ENCODE measurements around the gene PDE3B.
"Not testable (repeated sequence)": the region's sequence is repeated elsewhere in the genome, so short reads cannot be mapped to it uniquely, and the experiment has no call there.

Gene PDE3B

GRCh38 chr11:14741195-14741594 is 97.6 kb downstream of the PDE3B start:
- no peak overlapping the region for H3K4me3 ChIP-seq (ENCODE audit: low read depth, low read length)
- no peaks in the 10 kb centered on the region for H3K9me3 ChIP-seq (ENCODE audit: control insufficient read depth, low read length)
- TF ChIP-seq, protein P1, sequence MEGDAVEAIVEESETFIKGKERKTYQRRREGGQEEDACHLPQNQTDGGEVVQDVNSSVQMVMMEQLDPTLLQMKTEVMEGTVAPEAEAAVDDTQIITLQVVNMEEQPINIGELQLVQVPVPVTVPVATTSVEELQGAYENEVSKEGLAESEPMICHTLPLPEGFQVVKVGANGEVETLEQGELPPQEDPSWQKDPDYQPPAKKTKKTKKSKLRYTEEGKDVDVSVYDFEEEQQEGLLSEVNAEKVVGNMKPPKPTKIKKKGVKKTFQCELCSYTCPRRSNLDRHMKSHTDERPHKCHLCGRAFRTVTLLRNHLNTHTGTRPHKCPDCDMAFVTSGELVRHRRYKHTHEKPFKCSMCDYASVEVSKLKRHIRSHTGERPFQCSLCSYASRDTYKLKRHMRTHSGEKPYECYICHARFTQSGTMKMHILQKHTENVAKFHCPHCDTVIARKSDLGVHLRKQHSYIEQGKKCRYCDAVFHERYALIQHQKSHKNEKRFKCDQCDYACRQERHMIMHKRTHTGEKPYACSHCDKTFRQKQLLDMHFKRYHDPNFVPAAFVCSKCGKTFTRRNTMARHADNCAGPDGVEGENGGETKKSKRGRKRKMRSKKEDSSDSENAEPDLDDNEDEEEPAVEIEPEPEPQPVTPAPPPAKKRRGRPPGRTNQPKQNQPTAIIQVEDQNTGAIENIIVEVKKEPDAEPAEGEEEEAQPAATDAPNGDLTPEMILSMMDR (IDR thresholded peaks at IDR 0.05) = no peak
- no peaks in the 10 kb centered on the region for H3K4me1 ChIP-seq
- no peak overlapping the region for H3K9ac ChIP-seq
- no peak overlapping the region for H2AFZ ChIP-seq
- H3K27ac ChIP-seq = no peak overlapping the region
- no peaks in the 10 kb centered on the region for H3K27me3 ChIP-seq (ENCODE audit: control insufficient read depth, insufficient read depth, low read length)
- H3K36me3 ChIP-seq (ENCODE audit: control insufficient read depth, insufficient read depth, low read length) = no peaks in the 10 kb centered on the region
- H3K79me2 ChIP-seq = no peaks in the 10 kb centered on the region
- H3K4me2 ChIP-seq (ENCODE audit: low read length) = no peak overlapping the region

GRCh38 chr11:14742849-14743559 is 99.4 kb downstream of the PDE3B start:
- H3K27ac ChIP-seq = no peak overlapping the region
- no peaks in the 10 kb centered on the region for H3K79me2 ChIP-seq
- no peak overlapping the region for H2AFZ ChIP-seq
- no peaks in the 10 kb centered on the region for H3K36me3 ChIP-seq (ENCODE audit: control insufficient read depth, insufficient read depth, low read length)
- no peaks in the 10 kb centered on the region for H3K27me3 ChIP-seq (ENCODE audit: control insufficient read depth, insufficient read depth, low read length)
- H3K4me1 ChIP-seq = no peaks in the 10 kb centered on the region
- no peak overlapping the region for H3K4me3 ChIP-seq (ENCODE audit: low read depth, low read length)
- TF ChIP-seq, protein P1 (IDR thresholded peaks at IDR 0.05) = no peak
- no peak overlapping the region for H3K9ac ChIP-seq
- no peak overlapping the region for H3K4me2 ChIP-seq (ENCODE audit: low read length)
- no peaks in the 10 kb centered on the region for H3K9me3 ChIP-seq (ENCODE audit: control insufficient read depth, low read length)

GRCh38 chr11:14743667-14744066 is 100.1 kb downstream of the PDE3B start:
- not testable (repeated sequence) for H3K27ac ChIP-seq; H3K27me3 ChIP-seq (ENCODE audit: control insufficient read depth, insufficient read depth, low read length); H3K79me2 ChIP-seq; H3K4me1 ChIP-seq; H3K9me3 ChIP-seq (ENCODE audit: control insufficient read depth, low read length); H3K9ac ChIP-seq; H3K4me3 ChIP-seq (ENCODE audit: low read depth, low read length); H2AFZ ChIP-seq; H3K4me2 ChIP-seq (ENCODE audit: low read length); H3K36me3 ChIP-seq (ENCODE audit: control insufficient read depth, insufficient read depth, low read length)

DNA sequence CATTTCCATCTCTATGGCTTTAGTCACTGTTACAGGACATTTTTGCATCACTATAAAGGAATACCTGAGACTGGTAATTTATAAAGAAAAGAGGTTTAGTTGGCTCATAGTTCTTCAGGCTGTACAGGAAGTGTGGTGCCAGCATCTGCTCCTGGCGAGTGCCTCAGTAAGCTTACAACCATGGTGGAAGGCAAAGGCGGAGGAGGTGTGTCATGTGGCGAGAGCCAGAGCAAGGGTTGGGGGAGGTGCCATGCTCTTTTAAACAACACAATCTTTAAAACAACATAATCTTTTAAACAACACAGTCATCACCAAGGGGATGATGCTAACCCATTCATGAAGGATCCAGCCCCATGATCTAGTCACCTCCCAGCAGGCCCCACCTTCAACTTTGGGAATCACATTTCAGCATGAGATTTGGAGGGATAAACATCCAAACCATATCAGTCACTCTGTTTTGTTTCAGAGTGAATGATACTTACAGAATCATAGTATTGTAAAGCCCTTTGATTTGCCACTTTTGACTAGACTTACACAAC is 103.3 kb downstream of the PDE3B start:
- Histone ChIP-seq H3K4me3 (ENCODE audit: low read depth, low read length) (no peak overlapping the region), H3K27ac (no peak overlapping the region), H3K36me3 (ENCODE audit: control insufficient read depth, insufficient read depth, low read length) (no peaks in the 10 kb centered on the region), H3K9me3 (ENCODE audit: control insufficient read depth, low read length) (no peaks in the 10 kb centered on the region), H3K79me2 (no peaks in the 10 kb centered on the region), H3K4me1 (no peaks in the 10 kb centered on the region), H3K4me2 (ENCODE audit: low read length) (no peak overlapping the region), H2AFZ (no peak overlapping the region), H3K9ac (no peak overlapping the region), H3K27me3 (ENCODE audit: control insufficient read depth, insufficient read depth, low read length) (no peaks in the 10 kb centered on the region)
- TF ChIP-seq, protein P1 (IDR thresholded peaks at IDR 0.05) = no peak

- Histone ChIP-seq H3K27ac (no peak overlapping the region), H2AFZ (no peak overlapping the region)
These were observed 104.5 kb downstream of the PDE3B start for GRCh38 chr11:14748090-14748489.

More at GRCh38 chr11:14748090-14748489, 104.5 kb downstream of the PDE3B start:
- no peak overlapping the region for H3K4me3 ChIP-seq (ENCODE audit: low read depth, low read length)
- TF ChIP-seq, protein P1 (IDR thresholded peaks at IDR 0.05) = no peak
- H3K9me3 ChIP-seq (ENCODE audit: control insufficient read depth, low read length) = no peaks in the 10 kb centered on the region
- no peaks in the 10 kb centered on the region for H3K4me1 ChIP-seq
- no peaks in the 10 kb centered on the region for H3K79me2 ChIP-seq
- H3K36me3 ChIP-seq (ENCODE audit: control insufficient read depth, insufficient read depth, low read length) = no peaks in the 10 kb centered on the region
- no peak overlapping the region for H3K9ac ChIP-seq
- no peak overlapping the region for H3K4me2 ChIP-seq (ENCODE audit: low read length)
- no peaks in the 10 kb centered on the region for H3K27me3 ChIP-seq (ENCODE audit: control insufficient read depth, insufficient read depth, low read length)
